Measurements from ENCODE around the gene GP9.

The GP9 gene

GRCh38 chr3:129016720-129017483 is 43.7 kb upstream of the GP9 start:
- H3K4me3 ChIP-seq (ENCODE audit: low read depth, low read length) = no peak overlapping the region
- DNase-seq (ENCODE audit: low read depth, low spot score) = no peak
- TF ChIP-seq CTCF (IDR thresholded peaks at IDR 0.05; ENCODE audit: low read depth, low read length) = no peak
- in situ Hi-C loops (cut with HindIII; ENCODE audit: low sequenced_read_pairs) = no loop called here

- in situ Hi-C loops (cut with HindIII; ENCODE audit: low sequenced_read_pairs) = no loop called here
- DNase-seq (ENCODE audit: low read depth, low spot score) = no peak
These were observed 43.1 kb upstream of the GP9 start for GRCh38 chr3:129017484-129017899.

GRCh38 chr3:129018271-129018670 is 42.3 kb upstream of the GP9 start:
- no peak for TF ChIP-seq CTCF (IDR thresholded peaks at IDR 0.05; ENCODE audit: low read depth, low read length)
- in situ Hi-C loops (cut with HindIII; ENCODE audit: low sequenced_read_pairs) = no loop called here
- H3K4me3 ChIP-seq (ENCODE audit: low read depth, low read length) = no peak overlapping the region
- DNase-seq (ENCODE audit: low read depth, low spot score) = no peak

More at GRCh38 chr3:129017484-129017899, 43.1 kb upstream of the GP9 start:
- no peak overlapping the region for H3K4me3 ChIP-seq (ENCODE audit: low read depth, low read length)
- no peak for TF ChIP-seq CTCF (IDR thresholded peaks at IDR 0.05; ENCODE audit: low read depth, low read length)

- no peak for DNase-seq (ENCODE audit: low read depth, low spot score)
- H3K4me3 ChIP-seq (ENCODE audit: low read depth, low read length) = no peak overlapping the region
- in situ Hi-C loops (cut with HindIII; ENCODE audit: low sequenced_read_pairs) = no loop called here
- TF ChIP-seq CTCF (IDR thresholded peaks at IDR 0.05; ENCODE audit: low read depth, low read length) = no peak
These were observed 41.8 kb upstream of the GP9 start for GRCh38 chr3:129018751-129019150.

- DNase-seq (ENCODE audit: low read depth, low spot score) = no peak
- TF ChIP-seq CTCF (IDR thresholded peaks at IDR 0.05; ENCODE audit: low read depth, low read length) = no peak
- in situ Hi-C loops (cut with HindIII; ENCODE audit: low sequenced_read_pairs) = no loop called here
- no peak overlapping the region for H3K4me3 ChIP-seq (ENCODE audit: low read depth, low read length)
These were observed 41.3 kb upstream of the GP9 start for GRCh38 chr3:129019266-129019665.

GRCh38 chr3:129020691-129021090 is 39.9 kb upstream of the GP9 start:
- H3K4me3 ChIP-seq (ENCODE audit: low read depth, low read length) = no peak overlapping the region
- no peak for TF ChIP-seq CTCF (IDR thresholded peaks at IDR 0.05; ENCODE audit: low read depth, low read length)
- no peak for DNase-seq (ENCODE audit: low read depth, low spot score)
- in situ Hi-C loops (cut with HindIII; ENCODE audit: low sequenced_read_pairs) = no loop called here

All from astrocyte of the spinal cord (primary cell).